CD4-positive, CD25-positive, alpha-beta regulatory T cell (primary cell): ENCODE results near the gene MMP1. TPM values are rescaled to one million over a fixed set of nuclear protein-coding genes. Genes with fewer than 3 reads are reported as not detected.

Source experiments
- ATAC-seq, 2 donors: fragments of 150-1000 bp; cut with Tn5 transposase; one replicate each; pipeline ENCODE4 v1.10.0; 2021; ENCODE audit warnings: low read depth in 2 of 2, moderate number of reproducible peaks in 2 of 2, moderate library complexity in 1 of 2
- DNase-seq, 3 donors: peaks; one replicate each; pipeline versions ENCODE4 v3.0.0 to v3.0.0-alpha.2; 2012 to 2022; ENCODE audit warnings: mixed read lengths in 1 of 3
- H3K27ac ChIP-seq: one replicate; pipeline ENCODE4 v1.7.0; 2013; ENCODE audit warnings: mild to moderate bottlenecking, low read length; ENCODE audit not compliant: insufficient read depth, poor library complexity, severe bottlenecking
- H3K27me3 ChIP-seq: one replicate; pipeline ENCODE4 v1.7.0; 2013; ENCODE audit warnings: low read length; ENCODE audit not compliant: control insufficient read depth, insufficient read depth
- H3K36me3 ChIP-seq: one replicate; pipeline ENCODE4 v1.7.0; 2013; ENCODE audit warnings: mild to moderate bottlenecking, low read length, moderate library complexity; ENCODE audit not compliant: control insufficient read depth, insufficient read depth
- H3K4me1 ChIP-seq: 2 replicates; pipeline ENCODE4 v1.7.0; 2013; ENCODE audit warnings: mild to moderate bottlenecking, low read length; ENCODE audit not compliant: insufficient read depth, control insufficient read depth, poor library complexity, severe bottlenecking
- H3K4me3 ChIP-seq: one replicate; pipeline ENCODE4 v1.7.0; 2013; ENCODE audit warnings: low read depth, mild to moderate bottlenecking, low read length, moderate library complexity
- H3K9me3 ChIP-seq, 2 experiments: 1 replicate in 1 of 2; 2 replicates in 1 of 2; pipeline ENCODE4 v1.7.0; 2013; ENCODE audit warnings: low read length in 2 of 2, mild to moderate bottlenecking in 1 of 2, moderate library complexity in 1 of 2; ENCODE audit not compliant: control insufficient read depth in 2 of 2
- H3K27ac Mint-ChIP-seq, 3 donors: one replicate each; pipeline ENCODE4 v1.8.0; 2020 to 2022; ENCODE audit warnings: mild to moderate bottlenecking in 3 of 3, mixed read lengths in 3 of 3, moderate library complexity in 2 of 3
- H3K27me3 Mint-ChIP-seq: one replicate; pipeline ENCODE4 v1.8.0; 2022; ENCODE audit warnings: mild to moderate bottlenecking, mixed read lengths
- H3K36me3 Mint-ChIP-seq: one replicate; pipeline ENCODE4 v1.8.0; 2020; ENCODE audit warnings: mixed read lengths
- H3K4me1 Mint-ChIP-seq, 4 donors: one replicate each; pipeline ENCODE4 v1.8.0; 2020 to 2022; ENCODE audit warnings: mixed read lengths in 4 of 4, mild to moderate bottlenecking in 1 of 4
- H3K4me3 Mint-ChIP-seq, 4 donors: one replicate each; pipeline ENCODE4 v1.8.0; 2020 to 2022; ENCODE audit warnings: mild to moderate bottlenecking in 4 of 4, mixed read lengths in 4 of 4, moderate library complexity in 3 of 4
- H3K9me3 Mint-ChIP-seq, 7 donors: one replicate each; pipeline ENCODE4 v1.8.0; 2020 to 2022; ENCODE audit warnings: mixed read lengths in 7 of 7, mild to moderate bottlenecking in 3 of 7, moderate library complexity in 2 of 7
- polyA plus RNA-seq, 4 donors: library from polyadenylated mRNA; unstranded; fragments of 300-500 nt; fragmentation: Illumina TruSeq; gene quantifications; one replicate each; pipeline ENCODE4 v1.2.3, GENCODE V29; 2021
- total RNA-seq: library from RNA; stranded (reverse); gene quantifications from one replicate; pipeline ENCODE4 v1.2.3, GENCODE V29; 2022

Gene MMP1
- total and polyA plus RNA-seq, 5 donors from 2014 or later, result not detected

GRCh38 chr11:102784380-102784779 is 13.6 kb downstream of the MMP1 start:
- Histone ChIP-seq H3K4me1 (no peaks in the 10 kb centered on the region), H3K27me3 (no peaks in the 10 kb centered on the region), H3K4me3 (no peak overlapping the region), H3K36me3 (no peaks in the 10 kb centered on the region), H3K9me3 (no peaks in the 10 kb centered on the region), H3K27ac (no peak overlapping the region)
- H3K4me1 Mint-ChIP-seq, result no peaks in the 10 kb centered on the region
- no peaks in the 10 kb centered on the region for H3K27me3 Mint-ChIP-seq
- DNase-seq (no peak), ATAC-seq (no peak)
- H3K9me3 Mint-ChIP-seq, result no peaks in the 10 kb centered on the region
- no peak overlapping the region for H3K4me3 Mint-ChIP-seq
- no peaks in the 10 kb centered on the region for H3K36me3 Mint-ChIP-seq
- H3K27ac Mint-ChIP-seq, result no peak overlapping the region

- no peaks in the 10 kb centered on the region for H3K36me3 Mint-ChIP-seq
- no peak overlapping the region for H3K4me3 Mint-ChIP-seq
- no peaks in the 10 kb centered on the region for H3K9me3 ChIP-seq
- H3K36me3 ChIP-seq, result no peaks in the 10 kb centered on the region
- no peaks in the 10 kb centered on the region for H3K4me1 Mint-ChIP-seq
- H3K9me3 Mint-ChIP-seq, result no peaks in the 10 kb centered on the region
- H3K27ac ChIP-seq, result no peak overlapping the region
- no peak overlapping the region for H3K4me3 ChIP-seq
- no peaks in the 10 kb centered on the region for H3K27me3 ChIP-seq
- H3K4me1 ChIP-seq, result no peaks in the 10 kb centered on the region
- ATAC-seq (no peak), DNase-seq (no peak)
- H3K27me3 Mint-ChIP-seq, result no peaks in the 10 kb centered on the region
- H3K27ac Mint-ChIP-seq, result no peak overlapping the region
These were observed 14.2 kb downstream of the MMP1 start for GRCh38 chr11:102783720-102784119.

GRCh38 chr11:102783016-102783415 is 14.9 kb downstream of the MMP1 start:
- Histone ChIP-seq H3K4me1 (no peaks in the 10 kb centered on the region), H3K4me3 (no peak overlapping the region), H3K36me3 (no peaks in the 10 kb centered on the region), H3K27me3 (no peaks in the 10 kb centered on the region), H3K27ac (no peak overlapping the region), H3K9me3 (no peaks in the 10 kb centered on the region)
- ATAC-seq (no peak), DNase-seq (no peak)
- no peaks in the 10 kb centered on the region for H3K4me1 Mint-ChIP-seq
- no peak overlapping the region for H3K27ac Mint-ChIP-seq
- no peak overlapping the region for H3K4me3 Mint-ChIP-seq
- no peaks in the 10 kb centered on the region for H3K27me3 Mint-ChIP-seq
- no peaks in the 10 kb centered on the region for H3K36me3 Mint-ChIP-seq
- no peaks in the 10 kb centered on the region for H3K9me3 Mint-ChIP-seq

GRCh38 chr11:102781676-102782075 is 16.3 kb downstream of the MMP1 start:
- H3K36me3 ChIP-seq, result no peaks in the 10 kb centered on the region
- H3K4me3 ChIP-seq, result no peak overlapping the region
- H3K9me3 ChIP-seq, result no peaks in the 10 kb centered on the region
- H3K27me3 Mint-ChIP-seq, result no peaks in the 10 kb centered on the region
- DNase-seq (no peak), ATAC-seq (no peak)
- H3K27ac Mint-ChIP-seq, result no peak overlapping the region
- no peak overlapping the region for H3K4me3 Mint-ChIP-seq
- H3K9me3 Mint-ChIP-seq, result no peaks in the 10 kb centered on the region
- no peaks in the 10 kb centered on the region for H3K36me3 Mint-ChIP-seq
- H3K27ac ChIP-seq, result no peak overlapping the region
- H3K4me1 ChIP-seq, result no peaks in the 10 kb centered on the region
- H3K27me3 ChIP-seq, result no peaks in the 10 kb centered on the region
- no peaks in the 10 kb centered on the region for H3K4me1 Mint-ChIP-seq

- H3K4me3 ChIP-seq, result no peak within 1 kb of the TSS
- ATAC-seq (no peak), DNase-seq (peak in 1 of 3 donors; percentile 1)
- Mint-ChIP-seq H3K27me3 (no peaks in the 10 kb centered on the region), H3K27ac (no peak within 1 kb of the TSS), H3K36me3 (no peaks in the 10 kb centered on the region), H3K9me3 (no peaks in the 10 kb centered on the region), H3K4me3 (no peak within 1 kb of the TSS), H3K4me1 (no peaks in the 10 kb centered on the region)
- H3K27ac ChIP-seq, result no peak within 1 kb of the TSS
- no peaks in the 10 kb centered on the region for H3K4me1 ChIP-seq
- no peaks in the 10 kb centered on the region for H3K27me3 ChIP-seq
- no peaks in the 10 kb centered on the region for H3K36me3 ChIP-seq
- H3K9me3 ChIP-seq, result no peaks in the 10 kb centered on the region
These were observed 17.5 kb downstream of the MMP1 start, which contains the start of gene MMP10 for GRCh38 chr11:102780491-102780918. Gene MMP10, minus strand, starts transcription at chr11:102780628. Its CDS starts 37 bp downstream, at chr11:102780591.

GRCh38 chr11:102776454-102776853 is 21.5 kb downstream of the MMP1 start:
- H3K27ac ChIP-seq, result no peak overlapping the region
- H3K9me3 Mint-ChIP-seq, result no peaks in the 10 kb centered on the region
- no peaks in the 10 kb centered on the region for H3K4me1 ChIP-seq
- no peak overlapping the region for H3K4me3 ChIP-seq
- H3K27ac Mint-ChIP-seq, result no peak overlapping the region
- DNase-seq, result no peak
- H3K9me3 ChIP-seq, result no peaks in the 10 kb centered on the region
- H3K27me3 Mint-ChIP-seq, result peaks cover 1% of the 10 kb centered on the region
- no peaks in the 10 kb centered on the region for H3K36me3 Mint-ChIP-seq
- no peak for ATAC-seq
- H3K4me1 Mint-ChIP-seq, result no peaks in the 10 kb centered on the region
- no peaks in the 10 kb centered on the region for H3K27me3 ChIP-seq
- H3K36me3 ChIP-seq, result no peaks in the 10 kb centered on the region
- no peak overlapping the region for H3K4me3 Mint-ChIP-seq

- Mint-ChIP-seq H3K9me3 (peaks cover 0 to 4% (median 0%) of the 10 kb centered on the region in 7 donors), H3K4me1 (no peaks in the 10 kb centered on the region), H3K27me3 (peaks cover 4% of the 10 kb centered on the region), H3K27ac (no peak overlapping the region), H3K4me3 (no peak overlapping the region), H3K36me3 (no peaks in the 10 kb centered on the region)
- Histone ChIP-seq H3K9me3 (no peaks in the 10 kb centered on the region), H3K27me3 (no peaks in the 10 kb centered on the region), H3K4me3 (no peak overlapping the region), H3K27ac (no peak overlapping the region), H3K36me3 (no peaks in the 10 kb centered on the region), H3K4me1 (no peaks in the 10 kb centered on the region)
- DNase-seq (no peak), ATAC-seq (no peak)
These were observed 24.6 kb downstream of the MMP1 start for GRCh38 chr11:102773386-102773785.

GRCh38 chr11:102771351-102771750 is 26.6 kb downstream of the MMP1 start:
- DNase-seq (no peak), ATAC-seq (no peak)
- Mint-ChIP-seq H3K4me1 (no peaks in the 10 kb centered on the region), H3K27me3 (peaks cover 4% of the 10 kb centered on the region), H3K4me3 (no peak overlapping the region), H3K36me3 (no peaks in the 10 kb centered on the region), H3K27ac (no peak overlapping the region), H3K9me3 (peaks cover 0 to 4% (median 0%) of the 10 kb centered on the region in 7 donors)
- Histone ChIP-seq H3K27me3 (peaks cover 3% of the 10 kb centered on the region), H3K27ac (no peak overlapping the region), H3K9me3 (no peaks in the 10 kb centered on the region), H3K4me1 (no peaks in the 10 kb centered on the region), H3K4me3 (no peak overlapping the region), H3K36me3 (no peaks in the 10 kb centered on the region)
